ENCODE measurements around the gene PTH1R.

Gene PTH1R

GRCh38 chr3:46913644-46914043 is 36.1 kb downstream of the PTH1R start:
- no peak for DNase-seq (ENCODE audit: low spot score)

- no peak for DNase-seq (ENCODE audit: low spot score)
Observed at GRCh38 chr3:46914849-46915248, 37.3 kb downstream of the PTH1R start.

DNA sequence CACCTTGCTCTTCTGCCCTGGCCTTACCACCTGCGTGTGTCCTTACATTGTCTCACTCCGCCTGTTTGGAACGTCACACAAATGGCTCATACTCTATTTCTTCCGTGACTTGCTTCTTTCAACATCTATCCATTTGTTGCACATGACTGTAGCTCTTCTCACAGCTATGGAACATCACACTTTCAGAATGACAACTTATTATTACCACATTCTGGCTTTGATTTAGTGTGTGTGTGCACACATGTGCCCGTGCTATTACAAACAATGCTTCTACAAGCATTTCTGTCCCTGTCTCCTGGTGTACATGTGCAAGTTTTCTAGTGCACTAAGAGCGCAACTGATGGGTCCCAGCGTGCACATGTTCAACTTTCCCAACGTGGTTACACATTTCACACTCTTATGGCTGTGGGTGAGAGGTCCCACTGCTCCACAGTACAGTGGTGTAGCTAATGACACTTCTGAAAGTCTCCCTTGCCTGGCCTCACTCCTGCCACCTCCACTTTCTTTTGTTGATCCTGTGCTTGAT is 37.8 kb downstream of the PTH1R start:
- no peak for DNase-seq (ENCODE audit: low spot score)

DNA sequence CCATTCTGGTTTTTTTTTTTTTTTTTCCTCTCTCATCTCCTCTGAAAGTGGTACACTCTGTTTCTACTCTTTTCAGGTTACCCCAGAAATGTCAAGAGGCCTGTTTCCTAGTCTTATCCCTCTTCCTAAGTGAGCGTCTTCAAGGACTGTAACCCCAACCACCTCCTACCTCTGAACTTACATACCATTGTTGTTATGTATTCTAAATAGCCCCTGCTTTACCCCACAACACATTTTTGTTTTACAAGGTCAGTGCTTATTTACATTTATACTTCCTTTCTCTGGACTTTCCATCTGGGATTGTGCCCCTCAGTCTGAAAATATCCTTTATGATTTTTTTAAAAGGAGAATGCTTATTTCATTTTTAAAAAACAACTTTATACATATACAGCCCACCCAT is 38.8 kb downstream of the PTH1R start:
- no peak for DNase-seq (ENCODE audit: low spot score)

GRCh38 chr3:46916799-46917198 is 39.3 kb downstream of the PTH1R start:
- DNase-seq (ENCODE audit: low spot score), result no peak

DNA sequence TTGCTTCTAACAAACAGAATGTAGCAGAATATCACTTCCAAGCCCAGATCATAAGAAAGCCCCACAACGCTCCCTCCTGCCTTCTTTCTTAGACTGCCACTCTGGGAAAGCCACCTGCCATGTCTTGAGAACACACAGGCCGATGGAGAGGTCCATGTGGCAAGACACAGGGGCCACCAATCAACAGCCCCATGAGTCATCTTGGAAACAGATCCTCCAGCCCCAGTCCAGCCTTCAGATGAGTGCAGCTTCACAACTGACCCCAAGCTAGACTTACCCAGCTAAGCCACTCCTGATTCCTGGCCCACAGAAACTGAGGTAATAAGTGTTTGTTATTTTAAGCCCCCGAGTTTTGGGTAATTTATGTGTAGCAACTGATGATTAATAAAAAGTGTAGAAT is 39.7 kb downstream of the PTH1R start:
- no peak for DNase-seq (ENCODE audit: low spot score)

- DNase-seq (ENCODE audit: low spot score), result no peak
Observed at GRCh38 chr3:46918202-46918601, 40.7 kb downstream of the PTH1R start.

DNA sequence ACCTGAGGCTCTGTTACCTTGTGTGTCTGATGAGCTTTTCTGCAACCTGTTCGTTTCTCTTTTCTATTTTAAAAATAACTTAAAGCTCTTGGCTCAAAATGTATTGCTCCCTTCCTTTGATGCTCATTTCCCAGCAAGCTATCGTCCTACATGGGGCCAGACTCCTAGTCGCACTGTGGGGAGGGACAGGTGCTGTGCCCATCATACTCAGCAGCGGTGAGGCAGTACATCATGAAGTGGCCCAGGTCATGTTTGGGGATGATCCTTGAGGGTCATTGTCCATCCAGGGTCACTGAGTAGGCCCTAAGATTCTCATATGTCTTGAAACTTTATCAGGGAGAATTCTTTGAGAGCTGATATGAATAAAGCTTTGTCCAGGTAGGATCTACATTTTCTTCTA is 41.1 kb downstream of the PTH1R start:
- DNase-seq (ENCODE audit: low spot score), result no peak

DNA sequence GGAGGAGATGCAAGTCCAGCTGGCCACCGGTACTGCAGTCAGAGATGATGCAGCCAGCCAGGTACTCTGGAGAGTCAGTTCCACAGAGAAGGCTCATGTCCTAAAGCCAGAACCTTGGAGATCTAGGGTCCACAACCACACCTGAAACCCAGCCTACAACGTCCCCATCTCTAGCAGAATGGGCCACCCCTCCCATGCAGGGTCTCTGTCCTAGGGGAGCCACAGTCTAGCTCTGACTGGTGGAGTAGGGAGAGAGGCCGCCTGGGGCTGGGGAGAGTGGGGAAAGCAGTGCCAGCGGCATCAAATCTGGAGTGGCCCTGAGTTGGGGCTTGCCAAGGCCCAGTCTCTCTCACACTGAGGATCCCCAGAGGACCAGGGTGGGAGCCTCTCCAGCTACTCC is 43.5 kb downstream of the PTH1R start:
- DNase-seq (ENCODE audit: low spot score), result no peak

- DNase-seq (ENCODE audit: low spot score), result no peak
Observed at GRCh38 chr3:46921871-46922271, 44.4 kb downstream of the PTH1R start.

GRCh38 chr3:46922426-46922825 is 44.9 kb downstream of the PTH1R start:
- no peak for DNase-seq (ENCODE audit: low spot score)

DNA sequence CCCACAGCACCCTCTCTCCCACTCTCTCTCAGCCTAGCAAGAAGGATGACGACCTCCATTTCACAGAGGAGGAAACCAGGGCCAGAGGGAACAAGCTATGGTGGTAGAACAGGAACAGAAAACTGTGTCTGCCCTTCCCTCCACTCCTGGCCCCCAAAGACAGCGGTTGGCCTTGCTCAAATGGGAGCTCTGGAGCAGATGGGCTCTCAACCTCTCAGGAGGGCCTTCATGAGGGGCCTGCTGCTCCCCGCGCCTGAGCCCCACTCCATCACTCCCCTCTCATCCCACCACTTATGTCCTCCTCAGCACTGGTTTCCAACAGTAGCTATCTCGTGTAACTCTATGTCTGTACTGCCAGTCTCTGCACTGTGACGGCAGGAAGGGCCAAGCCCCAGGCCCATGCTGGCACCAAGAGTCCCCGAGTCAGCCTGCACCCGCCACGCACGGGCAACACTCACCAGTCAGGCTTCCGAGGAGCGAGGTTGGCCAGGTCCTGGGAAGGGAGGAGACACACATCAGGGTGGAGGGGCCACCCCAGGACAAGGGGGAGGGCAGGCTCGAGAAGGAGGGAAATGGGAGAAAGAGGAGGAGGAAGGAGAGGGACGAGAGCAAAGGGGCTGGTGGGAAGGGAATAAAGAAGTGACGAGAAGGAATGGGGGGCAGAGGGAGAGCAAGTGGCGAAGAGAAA is 45.5 kb downstream of the PTH1R start:
- DNase-seq (ENCODE audit: low spot score), result no peak

DNA sequence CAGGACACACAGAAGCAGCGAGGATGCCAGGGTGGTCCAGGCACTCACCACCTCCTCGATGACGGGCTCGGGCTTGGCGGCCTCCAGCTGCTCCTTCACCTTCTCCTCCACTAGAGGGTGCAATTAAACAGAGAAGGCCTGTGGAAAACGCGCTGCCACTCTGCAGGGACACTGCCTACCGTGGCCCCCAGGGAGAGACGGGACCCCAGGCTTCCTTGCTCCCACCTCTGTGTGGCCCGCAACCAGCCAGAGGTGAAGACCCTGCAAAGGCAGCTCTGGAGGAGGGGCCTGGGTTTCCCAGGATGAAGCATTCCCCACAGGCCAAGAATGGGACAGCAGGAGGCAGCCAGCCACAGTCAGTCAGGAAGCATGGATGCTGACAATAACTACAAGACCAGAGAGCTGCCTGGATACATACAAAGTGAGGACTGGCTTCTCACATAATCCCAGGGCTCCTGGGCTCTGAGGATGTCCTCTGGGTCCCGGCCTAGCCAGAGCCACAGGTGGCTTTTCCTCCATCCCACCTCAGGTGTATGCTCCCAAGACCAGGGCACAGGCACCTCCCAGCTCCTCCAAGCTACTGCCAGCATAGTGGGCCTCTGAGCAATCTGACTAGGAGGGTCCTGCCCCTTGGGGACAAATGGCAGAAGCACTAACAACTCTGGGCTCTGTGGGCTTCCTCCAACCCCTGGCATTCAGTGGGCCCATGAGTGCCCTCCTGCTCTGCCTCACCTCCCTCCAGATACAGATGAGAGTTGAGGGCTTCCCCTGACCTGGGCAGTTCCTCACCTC is 46.2 kb downstream of the PTH1R start:
- peak; percentile 67 for DNase-seq (ENCODE audit: low spot score)

DNA sequence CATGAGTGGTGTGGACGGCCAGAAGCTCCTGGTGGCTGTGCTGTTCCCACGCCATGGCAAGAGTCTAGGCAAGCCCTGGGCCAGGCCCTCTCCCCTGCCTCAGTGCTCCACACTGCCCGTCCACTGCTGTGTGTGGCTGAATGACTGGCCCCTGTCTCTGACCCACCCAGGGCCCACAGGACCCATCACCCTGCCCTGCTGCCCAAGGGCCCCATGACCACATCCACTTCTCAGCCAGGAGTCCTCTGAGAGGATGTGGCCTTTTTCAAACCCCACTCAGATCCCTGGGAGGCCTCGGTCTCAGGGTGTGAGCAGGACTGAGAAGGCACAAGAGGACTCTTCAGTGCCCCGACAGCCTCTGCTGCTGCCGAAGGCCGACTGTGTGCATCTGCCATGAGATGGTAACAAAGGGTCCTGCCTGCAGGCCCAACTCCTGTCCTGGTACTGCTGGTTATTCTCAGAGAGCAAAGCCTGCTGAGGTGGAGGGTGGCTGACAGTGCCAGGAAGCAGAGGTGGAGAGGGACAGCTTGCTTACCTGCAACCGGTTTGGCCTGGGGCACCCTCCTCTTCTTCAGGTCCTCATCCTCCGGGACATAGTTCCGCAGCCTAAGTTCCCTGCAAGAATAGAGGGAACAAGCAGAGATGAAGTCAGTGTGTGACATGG is 47.5 kb downstream of the PTH1R start:
- no peak for DNase-seq (ENCODE audit: low spot score)

DNA sequence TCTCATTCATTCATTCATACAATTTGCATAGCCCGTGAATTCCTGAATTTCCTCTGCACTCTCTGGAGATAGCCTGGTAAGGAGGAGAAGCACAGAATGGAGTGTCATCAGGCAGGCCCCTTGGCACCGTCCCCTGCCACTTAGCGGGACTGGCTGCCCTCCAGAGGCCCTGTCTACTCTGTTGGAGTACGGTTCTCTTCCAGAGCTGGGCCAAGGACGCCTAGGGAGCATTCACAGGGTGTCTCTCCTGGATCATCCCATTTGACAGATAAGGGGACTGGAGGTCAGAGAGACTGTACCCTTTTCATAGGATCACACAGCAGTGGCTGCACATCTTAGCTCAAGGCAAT is 48.0 kb downstream of the PTH1R start:
- DNase-seq (ENCODE audit: low spot score), result no peak

- DNase-seq (ENCODE audit: low spot score), result no peak
Observed at GRCh38 chr3:46926039-46926438, 48.5 kb downstream of the PTH1R start.

DNA sequence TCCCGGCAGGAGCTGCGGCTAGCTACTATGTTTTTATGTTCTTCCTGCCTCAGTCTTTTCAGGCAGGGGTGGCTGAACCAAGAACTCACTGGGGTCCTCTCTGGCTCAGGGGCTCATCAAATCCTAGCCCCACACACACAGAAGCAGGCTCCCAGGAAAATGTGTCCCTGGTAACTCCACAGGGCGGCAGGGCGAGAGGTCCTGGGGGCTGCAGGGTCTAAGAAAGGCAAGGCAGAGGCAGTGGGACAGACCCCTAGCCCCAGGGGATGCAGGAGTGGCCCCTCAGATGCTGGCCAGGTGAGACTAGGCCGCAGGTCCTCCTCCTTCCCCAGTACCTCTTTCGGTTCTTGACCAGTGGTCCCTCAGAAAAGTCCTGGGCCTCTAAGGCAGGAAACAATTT is 48.9 kb downstream of the PTH1R start:
- DNase-seq (ENCODE audit: low spot score), result no peak

- DNase-seq (ENCODE audit: low spot score), result no peak
Observed at GRCh38 chr3:46926871-46927717, 49.6 kb downstream of the PTH1R start.

DNA sequence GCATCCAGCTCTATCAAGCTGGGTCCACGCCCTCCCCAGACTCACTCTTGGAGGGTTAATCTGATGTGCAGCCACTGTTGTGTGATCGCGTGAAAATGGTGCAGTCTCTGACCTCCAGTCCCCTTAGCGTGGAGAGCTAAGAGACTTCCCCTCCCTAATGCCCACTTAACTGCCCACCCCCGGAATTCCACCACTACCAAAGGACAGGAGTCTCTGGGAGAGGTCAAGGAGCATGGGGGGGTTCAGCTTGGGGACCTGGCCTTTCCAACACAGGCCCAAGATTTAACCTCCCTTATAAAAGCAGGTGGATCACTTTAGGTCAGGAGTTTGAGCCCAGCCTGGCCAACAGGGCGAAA is 50.2 kb downstream of the PTH1R start:
- DNase-seq (ENCODE audit: low spot score), result no peak

DNA sequence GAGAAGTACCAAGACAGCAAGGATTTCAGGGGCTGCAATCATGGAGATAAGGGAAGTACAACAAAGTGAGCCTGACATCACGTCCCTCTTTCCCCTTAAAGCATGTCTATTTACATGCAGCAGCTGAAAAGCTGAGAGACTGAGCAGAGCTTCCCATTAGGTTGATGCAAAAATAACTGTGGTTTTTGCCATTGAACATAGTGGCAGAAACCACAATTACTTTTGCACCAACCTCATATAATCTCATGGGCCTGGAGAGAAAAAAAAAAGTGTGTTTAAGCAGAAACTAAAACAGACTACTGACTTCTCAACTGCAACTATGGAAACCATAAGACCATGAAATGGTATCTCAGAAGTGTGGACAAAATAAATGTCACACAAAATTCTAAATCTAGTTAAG is 50.8 kb downstream of the PTH1R start:
- DNase-seq (ENCODE audit: low spot score), result no peak

- no peak for DNase-seq (ENCODE audit: low spot score)
Observed at GRCh38 chr3:46929324-46929723, 51.8 kb downstream of the PTH1R start.
